Body of pancreas (tissue), 4 donors: ENCODE results near the gene MAGEA2.

ENCODE experiments used
- POLR2A ChIP-seq, 3 donors: fragments of 450-650 bp; IDR thresholded peaks; one replicate each; pipeline ENCODE4 v1.6.1; 2016; ENCODE audit warnings: antibody characterized with exemption in 3 of 3, mild to moderate bottlenecking in 2 of 3
- TF ChIP-seq, protein P1 (sequence below), 7 experiments: fragments of 450-650 bp in 4 of 7; fragments of 200-600 bp in 3 of 7; sonication (generic) in 3 of 7; IDR thresholded peaks; one replicate each; pipeline ENCODE4 v1.5.1; 2016 to 2019; ENCODE audit warnings: antibody characterized with exemption in 7 of 7

- TF ChIP-seq, protein P1, sequence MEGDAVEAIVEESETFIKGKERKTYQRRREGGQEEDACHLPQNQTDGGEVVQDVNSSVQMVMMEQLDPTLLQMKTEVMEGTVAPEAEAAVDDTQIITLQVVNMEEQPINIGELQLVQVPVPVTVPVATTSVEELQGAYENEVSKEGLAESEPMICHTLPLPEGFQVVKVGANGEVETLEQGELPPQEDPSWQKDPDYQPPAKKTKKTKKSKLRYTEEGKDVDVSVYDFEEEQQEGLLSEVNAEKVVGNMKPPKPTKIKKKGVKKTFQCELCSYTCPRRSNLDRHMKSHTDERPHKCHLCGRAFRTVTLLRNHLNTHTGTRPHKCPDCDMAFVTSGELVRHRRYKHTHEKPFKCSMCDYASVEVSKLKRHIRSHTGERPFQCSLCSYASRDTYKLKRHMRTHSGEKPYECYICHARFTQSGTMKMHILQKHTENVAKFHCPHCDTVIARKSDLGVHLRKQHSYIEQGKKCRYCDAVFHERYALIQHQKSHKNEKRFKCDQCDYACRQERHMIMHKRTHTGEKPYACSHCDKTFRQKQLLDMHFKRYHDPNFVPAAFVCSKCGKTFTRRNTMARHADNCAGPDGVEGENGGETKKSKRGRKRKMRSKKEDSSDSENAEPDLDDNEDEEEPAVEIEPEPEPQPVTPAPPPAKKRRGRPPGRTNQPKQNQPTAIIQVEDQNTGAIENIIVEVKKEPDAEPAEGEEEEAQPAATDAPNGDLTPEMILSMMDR (IDR thresholded peaks at IDR 0.05), result no peak
- no peak for TF ChIP-seq POLR2A (IDR thresholded peaks at IDR 0.05)
Measured at GRCh38 chrX:152798945-152799344, 45.3 kb upstream of the MAGEA2 start.
